Neural progenitor cell (in vitro differentiated cells): ENCODE data around the gene SNX9. TPM values are rescaled to one million over a fixed set of nuclear protein-coding genes. Genes with fewer than 3 reads are reported as not detected.

Experiments
- DNase-seq: peaks from one replicate; pipeline ENCODE4 v3.0.0-alpha.2; 2016; ENCODE audit warnings: low spot score
- H2AFZ ChIP-seq: fragments of 200-600 bp; sonication (generic); replicated peaks from 2 replicates; pipeline ENCODE4 v1.6.1; 2016; ENCODE audit warnings: antibody characterized with exemption
- H3F3A ChIP-seq: fragments of 200-600 bp; sonication (generic); 2 replicates; pipeline ENCODE4 v1.6.1; 2016; ENCODE audit warnings: antibody characterized with exemption, low read depth
- H3K27ac ChIP-seq: fragments of 200-600 bp; sonication (generic); 2 replicates; pipeline ENCODE4 v1.5.1; 2016; ENCODE audit warnings: mild to moderate bottlenecking
- H3K27me3 ChIP-seq: fragments of 200-600 bp; sonication (generic); 2 replicates; pipeline ENCODE4 v1.6.1; 2016; ENCODE audit warnings: mild to moderate bottlenecking, moderate library complexity
- H3K36me3 ChIP-seq: fragments of 200-600 bp; sonication (generic); 2 replicates; pipeline ENCODE4 v1.5.1; 2016
- H3K4me1 ChIP-seq: fragments of 200-600 bp; sonication (generic); 2 replicates; pipeline ENCODE4 v1.6.1; 2016; ENCODE audit warnings: mixed run types
- H3K4me2 ChIP-seq: fragments of 200-600 bp; sonication (generic); 2 replicates; pipeline ENCODE4 v1.6.1; 2016
- H3K4me3 ChIP-seq: fragments of 200-600 bp; sonication (generic); 2 replicates; pipeline ENCODE4 v1.5.1; 2016
- H3K79me2 ChIP-seq: fragments of 200-600 bp; sonication (generic); 2 replicates; pipeline ENCODE4 v1.6.1; 2016; ENCODE audit warnings: low read depth
- H3K9ac ChIP-seq: fragments of 200-600 bp; sonication (generic); 2 replicates; pipeline ENCODE4 v1.6.1; 2016
- H3K9me3 ChIP-seq: fragments of 200-600 bp; sonication (generic); 2 replicates; pipeline ENCODE4 v1.5.1; 2016; ENCODE audit warnings: low read depth
- H4K20me1 ChIP-seq: fragments of 200-600 bp; sonication (generic); 2 replicates; pipeline ENCODE4 v1.6.1; 2016; ENCODE audit warnings: low read depth
- H3K27ac Mint-ChIP-seq: 3 replicates; pipeline ENCODE4 v1.8.0; 2021; ENCODE audit warnings: mixed read lengths
- H3K27me3 Mint-ChIP-seq: 2 replicates; pipeline ENCODE4 v1.8.0; 2022; ENCODE audit warnings: low read depth, mild to moderate bottlenecking, inconsistent platforms, moderate library complexity, mixed read lengths; ENCODE audit not compliant: insufficient read depth
- H3K36me3 Mint-ChIP-seq: 3 replicates; pipeline ENCODE4 v1.8.0; 2021; ENCODE audit warnings: mixed read lengths
- H3K4me1 Mint-ChIP-seq: 3 replicates; pipeline ENCODE4 v1.8.0; 2021; ENCODE audit warnings: mixed read lengths
- H3K4me3 Mint-ChIP-seq: 3 replicates; pipeline ENCODE4 v1.8.0; 2021; ENCODE audit warnings: mild to moderate bottlenecking, moderate library complexity, mixed read lengths
- H3K9me3 Mint-ChIP-seq: 3 replicates; pipeline ENCODE4 v1.8.0; 2020; ENCODE audit warnings: mixed read lengths
- CTCF ChIP-seq: fragments of 200-600 bp; sonication (generic); IDR thresholded peaks from 2 replicates; pipeline ENCODE4 v1.5.1; 2017; ENCODE audit warnings: antibody characterized with exemption, mild to moderate bottlenecking
- EZH2 ChIP-seq: fragments of 200-600 bp; sonication (generic); IDR thresholded peaks from 2 replicates; pipeline ENCODE4 v1.6.1; 2017; ENCODE audit warnings: antibody characterized with exemption, mild to moderate bottlenecking, moderate library complexity
- EZH2phosphoT487 ChIP-seq: fragments of 200-600 bp; sonication (generic); IDR thresholded peaks from 2 replicates; pipeline ENCODE4 v1.6.1; 2017; ENCODE audit warnings: antibody characterized with exemption
- total RNA-seq: library from RNA; depleted of rRNA; stranded (reverse); fragments of >200 nt; gene quantifications from 2 replicates; pipeline ENCODE4 v1.2.3, GENCODE V29; 2015; ENCODE audit warnings: low replicate concordance

SNX9 gene
- total RNA-seq, 1 donor from 2014 or later, result 17.8 TPM

DNA sequence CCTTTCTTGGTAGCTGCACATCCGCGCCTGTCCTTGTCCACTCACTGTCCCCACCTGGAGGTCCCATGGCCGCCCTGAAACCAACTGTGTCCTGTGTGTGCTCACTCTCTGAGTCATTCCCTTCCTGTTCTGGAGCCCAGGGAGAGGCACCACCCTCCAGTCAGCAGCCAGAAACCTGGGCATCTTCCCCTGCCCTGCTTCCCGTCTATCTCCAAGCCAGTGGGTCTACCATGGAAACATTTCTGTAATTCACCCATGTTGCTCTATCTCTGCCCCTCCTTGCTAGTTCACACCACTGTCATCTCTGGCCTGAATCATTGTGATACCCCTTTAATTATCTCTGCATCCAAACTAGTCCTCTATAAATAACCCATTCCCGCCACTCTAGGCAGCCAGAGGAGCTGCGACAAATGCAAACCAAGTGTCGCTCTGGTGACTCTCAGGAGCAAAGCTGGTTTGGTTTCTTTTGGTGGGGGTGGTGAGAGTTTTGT lies 129.9 kb downstream of the SNX9 start:
- H3K27me3 ChIP-seq, result no peaks in the 10 kb centered on the region
- H3K9me3 ChIP-seq, result peaks cover 6% of the 10 kb centered on the region
- no peak overlapping the region for H2AFZ ChIP-seq
- no peak overlapping the region for H3K4me3 Mint-ChIP-seq
- peaks cover 3% of the 10 kb centered on the region for H3K4me1 ChIP-seq
- H3K9me3 Mint-ChIP-seq, result peaks cover 14% of the 10 kb centered on the region
- H3K27ac Mint-ChIP-seq, result no peak overlapping the region
- no peaks in the 10 kb centered on the region for H4K20me1 ChIP-seq
- TF ChIP-seq EZH2, result no peak
- TF ChIP-seq CTCF, result no peak
- H3F3A ChIP-seq, result peaks cover 4% of the 10 kb centered on the region
- no peak overlapping the region for H3K9ac ChIP-seq
- no peaks in the 10 kb centered on the region for H3K36me3 ChIP-seq
- H3K27ac ChIP-seq, result no peak overlapping the region
- no peak overlapping the region for H3K4me2 ChIP-seq
- H3K27me3 Mint-ChIP-seq, result peaks cover 2% of the 10 kb centered on the region
- H3K79me2 ChIP-seq, result no peaks in the 10 kb centered on the region
- no peak overlapping the region for H3K4me3 ChIP-seq
- no peak for DNase-seq
- H3K36me3 Mint-ChIP-seq, result peaks cover 6% of the 10 kb centered on the region
- no peaks in the 10 kb centered on the region for H3K4me1 Mint-ChIP-seq

DNA sequence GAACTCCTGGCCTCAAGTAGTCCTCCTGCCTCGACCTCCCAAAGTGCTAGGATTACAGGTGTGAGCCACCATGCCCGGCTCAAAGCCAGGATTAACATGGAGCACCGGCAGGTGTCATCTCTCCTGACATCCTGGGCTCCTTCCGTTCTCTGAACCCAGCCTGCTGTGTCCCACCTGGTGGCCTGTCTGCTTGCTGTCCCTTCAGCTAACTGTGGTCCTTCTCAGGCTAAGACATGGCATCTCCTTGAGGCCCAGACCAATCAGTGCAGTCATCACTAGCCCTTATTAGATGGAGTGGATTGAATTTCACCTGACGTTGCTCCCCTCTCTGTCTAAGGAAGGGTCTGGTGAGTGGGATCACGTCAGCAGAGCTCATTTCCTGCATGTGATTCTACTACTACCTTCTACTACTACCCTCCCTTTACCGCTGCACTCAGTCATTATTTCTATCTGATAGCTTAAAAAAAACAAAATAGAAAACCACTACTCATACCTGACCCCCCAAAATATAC lies 130.6 kb downstream of the SNX9 start:
- Histone ChIP-seq H3F3A (peaks cover 4% of the 10 kb centered on the region), H3K27me3 (no peaks in the 10 kb centered on the region), H3K4me2 (no peak overlapping the region), H3K27ac (no peak overlapping the region), H2AFZ (no peak overlapping the region), H4K20me1 (no peaks in the 10 kb centered on the region), H3K9me3 (peaks cover 9% of the 10 kb centered on the region), H3K4me1 (peaks cover 3% of the 10 kb centered on the region), H3K9ac (no peak overlapping the region), H3K36me3 (no peaks in the 10 kb centered on the region), H3K79me2 (no peaks in the 10 kb centered on the region), H3K4me3 (no peak overlapping the region)
- Mint-ChIP-seq H3K27me3 (peaks cover 2% of the 10 kb centered on the region), H3K4me3 (no peak overlapping the region), H3K36me3 (peaks cover 4% of the 10 kb centered on the region), H3K27ac (no peak overlapping the region), H3K9me3 (peaks cover 17% of the 10 kb centered on the region), H3K4me1 (no peaks in the 10 kb centered on the region)
- TF ChIP-seq EZH2, result no peak
- TF ChIP-seq EZH2phosphoT487, result no peak
- TF ChIP-seq CTCF, result no peak
- no peak for DNase-seq

- Histone ChIP-seq H3K9me3 (peaks cover 8% of the 10 kb centered on the region), H3K4me3 (no peak overlapping the region), H4K20me1 (no peaks in the 10 kb centered on the region), H2AFZ (peak overlapping the region; percentile 68), H3K79me2 (no peaks in the 10 kb centered on the region), H3K4me1 (peaks cover 3% of the 10 kb centered on the region), H3K9ac (no peak overlapping the region), H3K27ac (no peak overlapping the region), H3F3A (peaks cover 4% of the 10 kb centered on the region), H3K4me2 (no peak overlapping the region), H3K36me3 (no peaks in the 10 kb centered on the region), H3K27me3 (no peaks in the 10 kb centered on the region)
- no peak overlapping the region for H3K27ac Mint-ChIP-seq
- peaks cover 2% of the 10 kb centered on the region for H3K27me3 Mint-ChIP-seq
- TF ChIP-seq EZH2, result no peak
- TF ChIP-seq EZH2phosphoT487, result no peak
- TF ChIP-seq CTCF, result no peak
- peak; percentile 13 for DNase-seq
- H3K9me3 Mint-ChIP-seq, result peaks cover 16% of the 10 kb centered on the region
- H3K36me3 Mint-ChIP-seq, result peaks cover 2% of the 10 kb centered on the region
- H3K4me1 Mint-ChIP-seq, result no peaks in the 10 kb centered on the region
- no peak overlapping the region for H3K4me3 Mint-ChIP-seq
These were observed 131.4 kb downstream of the SNX9 start for GRCh38 chr6:157954150-157955117.
